Gastrocnemius medialis (tissue), 4 donors: ENCODE data around the gene AZIN2. TPM values are rescaled to one million over a fixed set of nuclear protein-coding genes. Genes with fewer than 3 reads are reported as not detected.

Experiments used
- ATAC-seq, 2 donors: fragments of 150-250 bp; one replicate each; pipeline ENCODE4 v1.9.1; 2016
- DNase-seq, 2 donors: peaks; one replicate each; pipeline ENCODE4 v3.0.0-alpha.2; 2019
- H3K27ac ChIP-seq, 4 donors: fragments of 200-600 bp; sonication (generic); 1 replicate in 1 of 4; 2 replicates in 3 of 4; pipeline ENCODE4 v1.5.1; 2016 to 2018; ENCODE audit warnings: mild to moderate bottlenecking in 2 of 4, moderate library complexity in 1 of 4
- H3K27me3 ChIP-seq, 3 donors: fragments of 200-600 bp; sonication (generic) in 2 of 3; 1 replicate in 1 of 3; 2 replicates in 2 of 3; pipeline versions ENCODE4 v1.5.1 to v1.6.0; 2016 to 2019; ENCODE audit warnings: mild to moderate bottlenecking in 1 of 3, moderate library complexity in 1 of 3
- H3K36me3 ChIP-seq, 2 donors: fragments of 200-600 bp; sonication (generic) in 1 of 2; one replicate each; pipeline ENCODE4 v1.5.1; 2017 to 2018
- H3K4me1 ChIP-seq, 2 donors: fragments of 200-600 bp; sonication (generic) in 1 of 2; one replicate each; pipeline ENCODE4 v1.5.1; 2016 to 2017; ENCODE audit warnings: mild to moderate bottlenecking in 2 of 2
- H3K4me3 ChIP-seq, 4 donors: fragments of 200-600 bp; sonication (generic) in 3 of 4; 1 replicate in 1 of 4; 2 replicates in 3 of 4; pipeline ENCODE4 v1.5.1; 2016 to 2019; ENCODE audit warnings: mild to moderate bottlenecking in 2 of 4
- H3K9me3 ChIP-seq, 3 donors: fragments of 200-600 bp; sonication (generic) in 2 of 3; 1 replicate in 1 of 3; 2 replicates in 2 of 3; pipeline ENCODE4 v1.5.1; 2016 to 2019
- POLR2A ChIP-seq, 2 donors: fragments of 450-650 bp; IDR thresholded peaks; one replicate each; pipeline ENCODE4 v1.6.1; 2017; ENCODE audit warnings: antibody characterized with exemption in 2 of 2, mild to moderate bottlenecking in 2 of 2, moderate library complexity in 2 of 2
- in situ Hi-C, 4 donors: fragments of 200-750 bp; cut with MboI; loops; one replicate each; pipeline versions ENCODE4 v1.15.0 to v1.8.0; 2017; ENCODE audit warnings: low sequenced_read_pairs in 4 of 4
- intact Hi-C: fragments of 100-400 bp; cut with DNase I; formaldehyde crosslinking; loops from one replicate; pipeline ENCODE4 v1.15.1; 2023; ENCODE audit warnings: low total_unique reads
- total RNA-seq, 4 donors: library from RNA; depleted of rRNA; stranded (reverse); fragments of >200 nt; gene quantifications; one replicate each; pipeline versions ENCODE4 v1.1.0 to v1.2.3, GENCODE V29; 2016
- TF ChIP-seq, protein P1 (sequence below), 5 experiments: fragments of 450-650 bp in 3 of 5; fragments of 200-600 bp in 2 of 5; sonication (generic) in 2 of 5; IDR thresholded peaks in 4 of 5; conservative IDR thresholded peaks in 1 of 5; 1 replicate in 4 of 5; 2 replicates in 1 of 5; pipeline ENCODE4 v1.5.1; 2016 to 2019; ENCODE audit warnings: antibody characterized with exemption in 5 of 5, mild to moderate bottlenecking in 3 of 5, moderate library complexity in 3 of 5

The AZIN2 gene
- total RNA-seq, 4 donors from 2014 or later: 0.52 to 3.1 (median 1.2) TPM

DNA sequence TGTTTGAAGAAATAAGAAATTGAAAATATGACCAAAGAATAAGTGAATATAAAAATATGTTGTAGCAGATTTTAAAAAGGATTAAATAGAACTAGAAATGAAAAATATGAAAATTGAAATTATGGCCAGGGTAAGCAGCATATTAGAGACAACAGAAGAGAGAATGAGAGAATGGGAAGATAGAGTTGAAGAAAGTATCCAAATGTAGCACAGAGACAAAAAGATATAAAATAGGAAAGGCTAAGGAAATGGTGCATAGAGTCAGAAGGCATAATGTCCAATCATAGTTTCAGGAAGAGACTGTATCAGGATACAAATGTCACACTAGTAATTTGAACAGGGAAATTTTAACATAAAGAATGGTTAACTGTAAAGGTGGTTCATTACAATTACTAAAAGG is 29.5 kb downstream of the AZIN2 start:
- Histone ChIP-seq H3K27ac (no peak overlapping the region), H3K4me3 (no peak overlapping the region), H3K4me1 (no peaks in the 10 kb centered on the region), H3K36me3 (no peaks in the 10 kb centered on the region), H3K9me3 (no peaks in the 10 kb centered on the region), H3K27me3 (no peaks in the 10 kb centered on the region)
- in situ Hi-C loops (loop anchor here in 1 of 4 donors (25.0 kb wide), 1 partner anchor 502 kb away; no protein-coding TSS in a partner anchor), intact Hi-C loops (no loop called here)
- ATAC-seq: no peak
- TF ChIP-seq, protein P1, sequence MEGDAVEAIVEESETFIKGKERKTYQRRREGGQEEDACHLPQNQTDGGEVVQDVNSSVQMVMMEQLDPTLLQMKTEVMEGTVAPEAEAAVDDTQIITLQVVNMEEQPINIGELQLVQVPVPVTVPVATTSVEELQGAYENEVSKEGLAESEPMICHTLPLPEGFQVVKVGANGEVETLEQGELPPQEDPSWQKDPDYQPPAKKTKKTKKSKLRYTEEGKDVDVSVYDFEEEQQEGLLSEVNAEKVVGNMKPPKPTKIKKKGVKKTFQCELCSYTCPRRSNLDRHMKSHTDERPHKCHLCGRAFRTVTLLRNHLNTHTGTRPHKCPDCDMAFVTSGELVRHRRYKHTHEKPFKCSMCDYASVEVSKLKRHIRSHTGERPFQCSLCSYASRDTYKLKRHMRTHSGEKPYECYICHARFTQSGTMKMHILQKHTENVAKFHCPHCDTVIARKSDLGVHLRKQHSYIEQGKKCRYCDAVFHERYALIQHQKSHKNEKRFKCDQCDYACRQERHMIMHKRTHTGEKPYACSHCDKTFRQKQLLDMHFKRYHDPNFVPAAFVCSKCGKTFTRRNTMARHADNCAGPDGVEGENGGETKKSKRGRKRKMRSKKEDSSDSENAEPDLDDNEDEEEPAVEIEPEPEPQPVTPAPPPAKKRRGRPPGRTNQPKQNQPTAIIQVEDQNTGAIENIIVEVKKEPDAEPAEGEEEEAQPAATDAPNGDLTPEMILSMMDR (IDR thresholded peaks at IDR 0.05 in 4 of 5, conservative IDR thresholded peaks at IDR 0.05 in 1 of 5): no peak
- TF ChIP-seq POLR2A (IDR thresholded peaks at IDR 0.05): no peak
- no peak for DNase-seq

- DNase-seq: no peak
- TF ChIP-seq POLR2A (IDR thresholded peaks at IDR 0.05): no peak
- TF ChIP-seq, protein P1 (IDR thresholded peaks at IDR 0.05 in 4 of 5, conservative IDR thresholded peaks at IDR 0.05 in 1 of 5): peak in 2 of 5 experiments; percentile 13 to 29
- Histone ChIP-seq H3K27ac (no peak overlapping the region), H3K9me3 (no peaks in the 10 kb centered on the region), H3K4me1 (no peaks in the 10 kb centered on the region), H3K4me3 (no peak overlapping the region), H3K27me3 (no peaks in the 10 kb centered on the region), H3K36me3 (no peaks in the 10 kb centered on the region)
- in situ Hi-C loops: loop anchor here in 1 of 4 donors (25.0 kb wide), 1 partner anchor 500 kb away; no protein-coding TSS in a partner anchor
- intact Hi-C loops: no loop called here
- no peak for ATAC-seq
Measured at GRCh38 chr1:33111965-33112364, 31.0 kb downstream of the AZIN2 start.

DNA sequence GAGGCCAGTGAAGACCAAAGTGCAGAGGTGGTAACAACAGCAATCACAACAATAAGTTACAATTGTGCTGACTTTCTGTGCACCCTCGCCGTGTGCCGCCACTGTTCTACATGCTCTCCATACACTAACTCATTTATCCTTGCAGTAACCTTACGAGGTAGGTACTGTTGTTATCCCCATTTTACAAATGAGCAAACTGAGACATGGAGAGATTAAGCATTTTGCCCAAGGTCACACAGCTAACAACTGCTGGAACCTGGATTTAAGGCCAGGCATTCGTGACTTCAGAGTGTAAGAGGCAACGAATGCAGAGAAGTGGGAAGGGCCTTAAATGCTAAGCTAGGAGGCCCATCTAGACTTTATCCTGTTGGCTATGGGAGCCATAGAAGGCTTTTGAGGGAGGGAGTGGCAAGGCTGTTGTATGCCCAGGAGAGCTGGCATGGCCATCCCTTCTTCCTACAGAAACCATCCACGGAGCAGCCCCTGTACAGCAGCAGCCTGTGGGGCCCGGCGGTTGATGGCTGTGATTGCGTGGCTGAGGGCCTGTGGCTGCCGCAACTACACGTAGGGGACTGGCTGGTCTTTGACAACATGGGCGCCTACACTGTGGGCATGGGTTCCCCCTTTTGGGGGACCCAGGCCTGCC is 36.6 kb downstream of the AZIN2 start:
- Histone ChIP-seq H3K27me3 (no peaks in the 10 kb centered on the region), H3K4me3 (no peak overlapping the region), H3K36me3 (no peaks in the 10 kb centered on the region), H3K9me3 (no peaks in the 10 kb centered on the region), H3K4me1 (no peaks in the 10 kb centered on the region), H3K27ac (no peak overlapping the region)
- TF ChIP-seq POLR2A (IDR thresholded peaks at IDR 0.05): no peak
- TF ChIP-seq, protein P1 (IDR thresholded peaks at IDR 0.05 in 4 of 5, conservative IDR thresholded peaks at IDR 0.05 in 1 of 5): no peak
- intact Hi-C loops (loop anchor here (1.0 kb wide), 1 partner anchor 19 kb away; no protein-coding TSS in a partner anchor), in situ Hi-C loops (loop anchor here in 1 of 4 donors (25.0 kb wide), 1 partner anchor 495 kb away; no protein-coding TSS in a partner anchor)
- DNase-seq (no peak), ATAC-seq (no peak)

DNA sequence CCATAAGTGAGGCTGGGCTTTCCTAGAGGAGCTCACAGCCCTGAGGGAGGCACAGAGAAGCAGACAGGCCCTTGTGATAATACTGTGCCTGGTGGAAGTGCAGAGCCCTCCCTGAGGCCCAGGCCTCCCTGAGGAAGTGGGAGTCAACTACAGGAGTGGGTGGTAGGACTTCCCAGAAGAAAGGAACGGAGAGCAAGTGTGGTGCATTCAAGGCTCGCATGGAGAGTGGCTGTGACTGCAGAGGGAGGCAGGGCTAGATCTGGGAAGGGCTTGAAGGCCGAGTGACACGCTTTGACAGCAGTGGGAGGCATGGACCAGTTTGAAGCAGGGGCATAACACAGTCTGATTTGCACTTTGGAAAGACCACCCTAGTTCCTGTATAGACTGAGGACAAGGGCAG is 37.3 kb downstream of the AZIN2 start:
- in situ Hi-C loops (loop anchor here in 1 of 4 donors (25.0 kb wide), 1 partner anchor 494 kb away; no protein-coding TSS in a partner anchor), intact Hi-C loops (loop anchor here (1.0 kb wide), 1 partner anchor 18 kb away; no protein-coding TSS in a partner anchor)
- H3K27me3 ChIP-seq: no peaks in the 10 kb centered on the region
- ATAC-seq: no peak
- DNase-seq: no peak
- H3K27ac ChIP-seq: no peak overlapping the region
- no peak overlapping the region for H3K4me3 ChIP-seq
- no peaks in the 10 kb centered on the region for H3K36me3 ChIP-seq
- TF ChIP-seq, protein P1 (IDR thresholded peaks at IDR 0.05 in 4 of 5, conservative IDR thresholded peaks at IDR 0.05 in 1 of 5): no peak
- no peak for TF ChIP-seq POLR2A (IDR thresholded peaks at IDR 0.05)
- H3K4me1 ChIP-seq: no peaks in the 10 kb centered on the region
- H3K9me3 ChIP-seq: no peaks in the 10 kb centered on the region
